MM.1S (cell line): Measurements from ENCODE around the gene C13orf46.

ENCODE experiments used
- DNase-seq: peaks from one replicate; pipeline ENCODE4 v3.0.0-alpha.2; 2015
- H2AFZ ChIP-seq: fragments of 300-600 bp; sonication (generic); 2 replicates; pipeline ENCODE4 v1.6.0; 2016; ENCODE audit warnings: antibody characterized with exemption, low read length
- H3F3A ChIP-seq: fragments of 300-600 bp; sonication (generic); 2 replicates; pipeline ENCODE4 v1.6.1; 2016; ENCODE audit warnings: mild to moderate bottlenecking, antibody characterized with exemption, low read length, moderate library complexity, mixed read lengths; ENCODE audit not compliant: insufficient read depth
- H3K27ac ChIP-seq: fragments of 300-600 bp; sonication (generic); 2 replicates; pipeline ENCODE4 v1.5.1; 2016; ENCODE audit warnings: mild to moderate bottlenecking, low read length
- H3K27me3 ChIP-seq: fragments of 300-600 bp; sonication (generic); replicated peaks from 2 replicates; pipeline ENCODE4 v1.6.0; 2016; ENCODE audit warnings: low read length; ENCODE audit not compliant: insufficient read depth
- H3K36me3 ChIP-seq: fragments of 300-600 bp; sonication (generic); replicated peaks from 2 replicates; pipeline ENCODE4 v1.6.1; 2016; ENCODE audit warnings: mild to moderate bottlenecking, low read length, mixed read lengths; ENCODE audit not compliant: insufficient read depth
- H3K4me1 ChIP-seq: fragments of 300-600 bp; sonication (generic); 2 replicates; pipeline ENCODE4 v1.6.1; 2016; ENCODE audit warnings: low read length, mixed read lengths
- H3K4me2 ChIP-seq: fragments of 300-600 bp; sonication (generic); 2 replicates; pipeline ENCODE4 v1.6.0; 2016; ENCODE audit warnings: low read depth, low read length
- H3K4me3 ChIP-seq: fragments of 300-600 bp; sonication (generic); 2 replicates; pipeline ENCODE4 v1.5.1; 2016; ENCODE audit warnings: low read length, mixed read lengths
- H3K79me2 ChIP-seq: fragments of 300-600 bp; sonication (generic); 2 replicates; pipeline ENCODE4 v1.6.1; 2016; ENCODE audit warnings: mixed run types, low read length, mixed read lengths
- H3K9ac ChIP-seq: fragments of 300-600 bp; sonication (generic); 2 replicates; pipeline ENCODE4 v1.6.1; 2016; ENCODE audit warnings: low read length, mixed read lengths
- H3K9me2 ChIP-seq: fragments of 300-600 bp; sonication (generic); replicated peaks from 2 replicates; pipeline ENCODE4 v1.6.1; 2016; ENCODE audit warnings: mild to moderate bottlenecking, low read length, mixed read lengths; ENCODE audit not compliant: insufficient read depth
- H3K9me3 ChIP-seq: fragments of 300-600 bp; sonication (generic); replicated peaks from 2 replicates; pipeline ENCODE4 v1.6.1; 2016; ENCODE audit warnings: mild to moderate bottlenecking, low read length, mixed read lengths; ENCODE audit not compliant: insufficient read depth
- H4K20me1 ChIP-seq: fragments of 300-600 bp; sonication (generic); 2 replicates; pipeline ENCODE4 v1.6.1; 2016; ENCODE audit warnings: mild to moderate bottlenecking, low read length, moderate library complexity, mixed read lengths; ENCODE audit not compliant: insufficient read depth
- EZH2 ChIP-seq: fragments of 300-600 bp; sonication (generic); optimal IDR thresholded peaks from 2 replicates; pipeline ENCODE3; 2017; ENCODE audit warnings: low read depth, mild to moderate bottlenecking, antibody characterized with exemption, low read length, mixed read lengths
- EZH2phosphoT487 ChIP-seq: fragments of 300-600 bp; sonication (generic); IDR thresholded peaks from 2 replicates; pipeline ENCODE4 v1.6.1; 2018; ENCODE audit warnings: antibody characterized with exemption, low read length
- TF ChIP-seq, protein P1 (sequence below): fragments of 300-600 bp; sonication (generic); IDR thresholded peaks from 2 replicates; pipeline ENCODE4 v1.5.1; 2016; ENCODE audit warnings: antibody characterized with exemption, low read length, mixed read lengths

C13orf46 gene

DNA sequence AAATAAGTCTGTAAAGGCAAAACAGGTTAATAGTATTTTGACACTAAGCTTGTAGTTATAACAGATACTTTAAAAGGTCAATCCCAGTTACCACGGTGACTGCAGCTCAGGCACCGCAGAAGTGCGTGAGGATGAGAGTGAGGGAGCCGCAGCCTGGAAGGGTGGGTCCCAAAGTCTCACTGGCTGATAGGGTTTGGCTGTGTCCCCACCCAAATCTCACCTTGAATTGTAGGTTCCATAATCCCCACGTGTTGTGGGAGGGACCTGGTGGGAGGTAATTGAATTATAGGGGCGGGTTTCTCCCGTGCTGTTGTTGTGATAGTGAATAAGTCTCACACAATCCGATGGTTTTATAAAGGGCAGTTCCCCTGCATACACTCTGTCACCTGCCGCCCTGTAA lies 70.0 kb downstream of the C13orf46 start:
- Histone ChIP-seq H3K9me3 (no peaks in the 10 kb centered on the region), H3K27me3 (no peaks in the 10 kb centered on the region), H3F3A (peaks cover 12% of the 10 kb centered on the region), H3K36me3 (no peaks in the 10 kb centered on the region), H3K4me2 (no peak overlapping the region), H3K9me2 (no peaks in the 10 kb centered on the region), H4K20me1 (no peaks in the 10 kb centered on the region), H3K4me3 (no peak overlapping the region), H3K4me1 (peaks cover 19% of the 10 kb centered on the region), H3K27ac (no peak overlapping the region), H3K79me2 (no peaks in the 10 kb centered on the region), H2AFZ (no peak overlapping the region), H3K9ac (no peak overlapping the region)
- TF ChIP-seq, protein P1, sequence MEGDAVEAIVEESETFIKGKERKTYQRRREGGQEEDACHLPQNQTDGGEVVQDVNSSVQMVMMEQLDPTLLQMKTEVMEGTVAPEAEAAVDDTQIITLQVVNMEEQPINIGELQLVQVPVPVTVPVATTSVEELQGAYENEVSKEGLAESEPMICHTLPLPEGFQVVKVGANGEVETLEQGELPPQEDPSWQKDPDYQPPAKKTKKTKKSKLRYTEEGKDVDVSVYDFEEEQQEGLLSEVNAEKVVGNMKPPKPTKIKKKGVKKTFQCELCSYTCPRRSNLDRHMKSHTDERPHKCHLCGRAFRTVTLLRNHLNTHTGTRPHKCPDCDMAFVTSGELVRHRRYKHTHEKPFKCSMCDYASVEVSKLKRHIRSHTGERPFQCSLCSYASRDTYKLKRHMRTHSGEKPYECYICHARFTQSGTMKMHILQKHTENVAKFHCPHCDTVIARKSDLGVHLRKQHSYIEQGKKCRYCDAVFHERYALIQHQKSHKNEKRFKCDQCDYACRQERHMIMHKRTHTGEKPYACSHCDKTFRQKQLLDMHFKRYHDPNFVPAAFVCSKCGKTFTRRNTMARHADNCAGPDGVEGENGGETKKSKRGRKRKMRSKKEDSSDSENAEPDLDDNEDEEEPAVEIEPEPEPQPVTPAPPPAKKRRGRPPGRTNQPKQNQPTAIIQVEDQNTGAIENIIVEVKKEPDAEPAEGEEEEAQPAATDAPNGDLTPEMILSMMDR: no peak
- TF ChIP-seq EZH2phosphoT487 (no peak), EZH2 (no peak)
- DNase-seq: peak; percentile 5
